Duodenal mucosa (tissue), 2 donors: Measurements from ENCODE around the gene CPNE8.

Experiments
- H3K27ac ChIP-seq: one replicate; pipeline ENCODE4 v1.7.0; 2013; ENCODE audit warnings: low read depth, low read length
- H3K27me3 ChIP-seq, 2 donors: one replicate each; pipeline ENCODE4 v1.7.0; 2013; ENCODE audit warnings: low read length in 2 of 2, control low read depth in 1 of 2; ENCODE audit not compliant: insufficient read depth in 2 of 2, control insufficient read depth in 1 of 2
- H3K36me3 ChIP-seq, 2 donors: one replicate each; pipeline ENCODE4 v1.7.0; 2013; ENCODE audit warnings: low read length in 2 of 2, control low read depth in 1 of 2; ENCODE audit not compliant: insufficient read depth in 2 of 2, control insufficient read depth in 1 of 2
- H3K4me1 ChIP-seq, 2 donors: one replicate each; pipeline ENCODE4 v1.7.0; 2013; ENCODE audit warnings: low read length in 2 of 2, control low read depth in 1 of 2; ENCODE audit not compliant: insufficient read depth in 2 of 2, control insufficient read depth in 1 of 2
- H3K4me3 ChIP-seq, 2 donors: one replicate each; pipeline ENCODE4 v1.7.0; 2013; ENCODE audit warnings: low read length in 2 of 2, low read depth in 1 of 2
- H3K9ac ChIP-seq, 2 donors: one replicate each; pipeline ENCODE4 v1.7.0; 2013; ENCODE audit warnings: low read length in 2 of 2, low read depth in 1 of 2
- H3K9me3 ChIP-seq, 2 donors: one replicate each; pipeline ENCODE4 v1.7.0; 2013; ENCODE audit warnings: low read length in 2 of 2, control low read depth in 1 of 2; ENCODE audit not compliant: control insufficient read depth in 1 of 2

CPNE8 gene

GRCh38 chr12:38919191-38919590 lies 13.8 kb upstream of the CPNE8 start:
- H3K9me3 ChIP-seq: peaks cover 0 to 3% of the 10 kb centered on the region in 2 donors
- H3K36me3 ChIP-seq: no peaks in the 10 kb centered on the region
- H3K27me3 ChIP-seq: no peaks in the 10 kb centered on the region
- no peak overlapping the region for H3K27ac ChIP-seq
- no peak overlapping the region for H3K4me3 ChIP-seq
- no peak overlapping the region for H3K9ac ChIP-seq
- no peaks in the 10 kb centered on the region for H3K4me1 ChIP-seq

- Histone ChIP-seq H3K27ac (no peak overlapping the region), H3K9me3 (peaks cover 0 to 7% of the 10 kb centered on the region in 2 donors), H3K4me3 (no peak overlapping the region), H3K36me3 (no peaks in the 10 kb centered on the region), H3K4me1 (no peaks in the 10 kb centered on the region), H3K9ac (no peak overlapping the region), H3K27me3 (no peaks in the 10 kb centered on the region)
These were observed 10.2 kb upstream of the CPNE8 start for GRCh38 chr12:38915429-38916182.

- Histone ChIP-seq H3K27ac (no peak overlapping the region), H3K27me3 (no peaks in the 10 kb centered on the region), H3K9me3 (peaks cover 0 to 7% of the 10 kb centered on the region in 2 donors), H3K36me3 (no peaks in the 10 kb centered on the region), H3K4me1 (no peaks in the 10 kb centered on the region), H3K4me3 (no peak overlapping the region), H3K9ac (no peak overlapping the region)
These were observed 6.7 kb upstream of the CPNE8 start for GRCh38 chr12:38912116-38912515.

- H3K27me3 ChIP-seq: no peaks in the 10 kb centered on the region
- no peaks in the 10 kb centered on the region for H3K36me3 ChIP-seq
- H3K9me3 ChIP-seq: peaks cover 0 to 7% of the 10 kb centered on the region in 2 donors
- no peak overlapping the region for H3K9ac ChIP-seq
- no peak overlapping the region for H3K27ac ChIP-seq
- no peak overlapping the region for H3K4me3 ChIP-seq
- no peaks in the 10 kb centered on the region for H3K4me1 ChIP-seq
These were observed 6.2 kb upstream of the CPNE8 start for GRCh38 chr12:38911611-38912010.

GRCh38 chr12:38907201-38907923 lies 2.0 kb upstream of the CPNE8 start:
- H3K9ac ChIP-seq: peak overlapping the region in 1 of 2 donors; percentile 39
- no peaks in the 10 kb centered on the region for H3K4me1 ChIP-seq
- H3K36me3 ChIP-seq: no peaks in the 10 kb centered on the region
- H3K4me3 ChIP-seq: peak overlapping the region; percentile 79
- peaks cover 0 to 4% of the 10 kb centered on the region in 2 donors for H3K9me3 ChIP-seq
- no peaks in the 10 kb centered on the region for H3K27me3 ChIP-seq
- H3K27ac ChIP-seq: peak overlapping the region; percentile 1

- no peaks in the 10 kb centered on the region for H3K27me3 ChIP-seq
- no peaks in the 10 kb centered on the region for H3K36me3 ChIP-seq
- H3K9ac ChIP-seq: peak overlapping the region; percentile 64 to 66
- no peaks in the 10 kb centered on the region for H3K4me1 ChIP-seq
- no peaks in the 10 kb centered on the region for H3K9me3 ChIP-seq
- H3K4me3 ChIP-seq: peak overlapping the region; percentile 79
- peak overlapping the region; percentile 96 for H3K27ac ChIP-seq
These were observed 1.2 kb upstream of the CPNE8 start for GRCh38 chr12:38906482-38907200.

- Histone ChIP-seq H3K4me3 (peak overlapping the region; percentile 79), H3K27ac (peak overlapping the region; percentile 96), H3K27me3 (no peaks in the 10 kb centered on the region), H3K9ac (peak overlapping the region; percentile 64 to 66), H3K36me3 (no peaks in the 10 kb centered on the region), H3K9me3 (no peaks in the 10 kb centered on the region), H3K4me1 (no peaks in the 10 kb centered on the region)
These were observed 583 bp downstream of the CPNE8 start for GRCh38 chr12:38904537-38905479.

GRCh38 chr12:38903596-38903995 lies 1.8 kb downstream of the CPNE8 start:
- no peaks in the 10 kb centered on the region for H3K9me3 ChIP-seq
- H3K27me3 ChIP-seq: no peaks in the 10 kb centered on the region
- no peak overlapping the region for H3K4me3 ChIP-seq
- H3K4me1 ChIP-seq: no peaks in the 10 kb centered on the region
- no peak overlapping the region for H3K9ac ChIP-seq
- no peak overlapping the region for H3K27ac ChIP-seq
- H3K36me3 ChIP-seq: no peaks in the 10 kb centered on the region

- Histone ChIP-seq H3K9me3 (no peaks in the 10 kb centered on the region), H3K36me3 (no peaks in the 10 kb centered on the region), H3K27me3 (no peaks in the 10 kb centered on the region), H3K4me3 (no peak overlapping the region), H3K27ac (no peak overlapping the region), H3K4me1 (no peaks in the 10 kb centered on the region), H3K9ac (no peak overlapping the region)
These were observed 7.2 kb downstream of the CPNE8 start for GRCh38 chr12:38898001-38898684.
